HG02763 (cell line): Measurements from ENCODE around the gene TMEM17.

Experiments used
- ATAC-seq: cut with Tn5 transposase; IDR thresholded peaks from one replicate; pipeline ENCODE4 v1.9.1; 2021; ENCODE audit warnings: mild to moderate bottlenecking, moderate library complexity; ENCODE audit not compliant: unreplicated experiment

The TMEM17 gene

DNA sequence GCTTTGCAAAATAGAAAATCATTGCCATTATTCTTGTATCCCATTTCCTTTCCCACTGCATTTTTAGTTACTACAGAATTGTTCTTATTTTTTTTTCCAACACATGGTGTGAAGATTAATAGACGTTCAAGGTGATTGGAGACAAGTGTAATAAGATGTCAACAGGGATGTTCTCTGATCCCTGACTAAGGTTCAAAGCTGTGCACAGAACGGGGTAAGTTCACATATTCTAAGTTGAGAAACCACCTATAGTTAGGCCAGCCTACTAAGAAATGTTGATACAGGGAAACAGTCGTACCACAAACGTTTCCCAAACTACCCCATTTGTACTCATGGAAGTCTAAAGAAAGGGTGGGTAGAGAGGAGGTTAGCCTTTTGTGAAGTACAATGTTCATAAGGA, 6.4 kb upstream of the TMEM17 start:
- no peak for ATAC-seq

DNA sequence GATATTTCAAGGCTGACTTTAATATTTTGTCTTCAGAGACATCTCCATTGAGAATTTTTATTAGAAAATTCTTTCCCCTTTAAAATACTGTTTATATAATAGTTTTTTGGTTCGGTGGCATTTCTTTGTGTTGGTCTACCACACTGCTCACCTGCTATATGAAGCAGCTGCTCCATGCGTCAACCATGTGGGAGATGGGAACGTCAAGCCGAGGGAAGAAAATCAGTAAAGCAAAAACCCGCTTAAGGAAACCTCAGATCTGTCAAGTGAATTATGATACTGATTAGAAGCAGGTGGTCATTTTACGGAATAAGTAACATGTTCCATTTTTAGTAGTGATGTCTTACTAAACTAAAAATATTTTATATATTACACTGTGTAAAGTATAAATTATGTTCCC, 5.6 kb upstream of the TMEM17 start:
- ATAC-seq, result no peak

DNA sequence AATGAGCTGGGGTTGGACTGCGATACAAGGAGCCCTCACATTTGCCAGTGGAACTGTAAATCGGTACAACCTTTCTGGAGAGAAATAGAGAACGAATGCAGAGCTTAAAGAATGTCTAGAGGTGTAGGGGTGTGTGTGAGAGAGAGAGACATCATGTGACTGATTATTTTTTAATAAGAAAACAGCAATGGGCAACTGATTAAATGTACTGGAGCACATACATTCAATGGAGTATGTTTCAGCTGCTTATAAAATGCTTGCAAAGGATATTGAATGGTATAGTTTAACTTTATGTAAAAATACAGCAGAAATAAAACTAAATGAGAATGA, 391 bp upstream of the TMEM17 start:
- ATAC-seq, result peak; percentile 18

DNA sequence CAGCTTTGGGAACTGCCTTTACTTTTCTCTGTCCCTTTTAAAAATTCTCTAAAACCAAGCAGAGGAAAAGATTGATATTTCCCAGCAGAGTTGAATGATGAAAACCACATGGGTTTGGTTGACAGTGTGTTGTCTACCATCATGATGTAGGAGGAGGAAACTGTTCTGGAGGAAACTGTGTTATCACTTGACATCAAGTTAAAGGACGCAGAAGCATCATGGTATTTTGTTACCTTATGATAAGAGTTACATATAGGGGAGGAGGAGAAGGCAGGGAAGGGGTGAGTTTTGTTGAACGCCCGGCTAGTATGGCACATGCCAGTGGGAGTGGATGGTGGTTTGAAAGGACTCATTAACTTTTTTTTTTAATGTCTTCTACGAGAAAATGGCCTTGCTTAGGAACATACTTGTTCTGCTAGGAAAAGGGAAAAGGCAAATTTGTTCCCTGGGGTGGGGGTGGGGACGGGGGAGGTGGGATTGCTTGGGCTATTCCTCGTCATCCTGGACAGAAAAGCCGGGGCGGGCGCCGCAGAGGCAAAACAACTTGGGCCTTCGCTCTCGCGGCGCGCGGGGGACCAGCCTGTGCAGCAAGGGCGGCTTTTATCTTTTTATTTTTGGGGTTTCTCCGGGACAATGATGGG, 766 bp downstream of the TMEM17 start:
- ATAC-seq, result no peak

DNA sequence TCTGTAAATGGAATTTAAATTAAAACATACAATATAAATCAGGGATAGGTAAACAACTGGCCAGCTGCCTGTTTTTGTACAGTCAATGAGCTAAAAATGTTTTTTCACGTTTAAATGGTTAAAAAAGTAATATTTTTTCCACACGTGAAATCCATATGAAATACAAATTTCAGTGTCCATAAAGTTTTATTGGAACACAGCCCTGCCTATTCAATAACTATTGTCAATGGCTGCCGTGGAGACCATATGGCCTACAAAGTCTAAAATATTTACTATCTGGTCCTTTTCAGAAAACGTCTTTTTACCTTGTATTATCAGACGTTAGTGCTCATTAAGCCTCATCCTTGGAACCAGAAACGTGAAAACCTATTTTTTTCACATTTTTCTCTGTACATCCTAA, 1.3 kb downstream of the TMEM17 start:
- ATAC-seq, result no peak

DNA sequence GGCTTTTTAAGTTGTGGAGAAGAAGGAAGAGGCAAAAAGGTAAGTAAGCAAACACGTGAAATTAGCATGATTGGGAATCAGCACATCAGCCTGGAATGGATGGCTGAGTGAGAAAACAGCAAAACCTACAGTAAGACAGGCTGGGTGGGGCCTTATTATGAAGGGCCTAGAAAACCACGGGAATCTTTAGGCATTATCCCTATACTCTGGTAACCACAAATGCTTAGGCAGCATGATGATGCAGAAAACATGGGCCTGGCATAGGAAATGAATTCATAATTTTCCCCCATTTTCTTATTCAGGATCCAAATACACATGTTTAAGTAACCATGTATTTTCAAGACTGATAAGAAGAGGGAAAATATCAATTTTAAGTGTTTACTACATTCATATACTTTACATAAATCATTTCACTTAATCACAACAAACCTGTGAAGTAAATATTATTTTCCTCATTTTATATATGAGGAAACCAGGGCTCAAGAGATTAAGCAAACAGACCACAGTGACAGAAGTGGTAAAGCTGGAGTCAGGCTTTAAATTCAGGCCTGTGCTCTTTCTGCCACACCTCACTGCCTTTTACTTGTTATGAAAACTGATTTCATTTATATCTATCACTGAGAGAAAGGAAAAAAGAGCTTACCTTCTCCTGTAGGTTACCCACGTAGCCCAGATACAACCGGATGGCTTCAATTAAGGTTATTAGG, 4.0 kb downstream of the TMEM17 start:
- ATAC-seq, result no peak

DNA sequence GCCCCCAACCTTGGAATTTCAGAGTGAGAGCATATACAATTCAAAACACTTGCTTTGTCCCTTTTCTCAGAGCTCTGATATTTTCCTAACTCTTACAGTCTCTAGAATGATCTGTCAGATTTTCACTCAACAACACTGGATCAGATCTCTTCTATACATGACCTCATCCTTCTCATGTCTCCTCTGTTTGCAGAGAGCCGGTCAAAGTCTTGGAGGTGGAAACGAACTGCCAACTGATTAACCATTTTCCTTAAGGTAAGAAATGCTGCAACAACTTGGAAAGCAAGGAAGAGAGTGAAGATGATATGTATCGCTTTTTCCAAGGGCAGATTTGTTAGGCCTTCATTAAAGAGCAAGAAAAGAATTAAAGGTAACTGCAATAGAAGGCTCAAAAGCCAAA, 4.9 kb downstream of the TMEM17 start:
- ATAC-seq, result no peak

DNA sequence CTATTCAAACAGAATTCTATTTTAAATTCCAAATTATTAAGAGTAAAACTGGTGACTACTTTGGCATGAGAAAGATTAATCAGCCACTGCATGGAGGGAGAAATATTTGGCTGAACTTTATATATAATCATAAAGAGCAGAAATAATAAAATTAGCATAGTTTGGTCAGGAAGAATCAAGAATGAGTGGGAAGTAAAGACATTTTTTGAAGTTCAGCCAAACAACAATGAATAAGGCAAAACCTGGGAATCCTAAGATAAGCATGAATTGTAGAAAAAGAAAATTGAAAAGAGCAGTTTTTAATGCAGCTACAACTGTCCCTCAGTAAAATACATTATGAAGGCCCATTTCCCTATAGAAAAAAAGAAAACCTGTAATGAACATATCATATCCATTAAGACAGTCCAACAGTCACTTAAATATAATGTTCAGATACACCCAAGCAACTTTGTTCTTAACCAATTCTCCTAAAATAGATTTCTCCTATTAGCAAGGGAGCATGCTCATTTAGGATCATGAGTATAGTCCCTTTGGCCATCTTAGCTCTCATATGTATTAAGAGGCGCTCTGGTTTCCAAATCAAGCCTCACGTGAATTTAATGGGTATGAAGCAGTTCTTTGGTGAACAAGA, 6.5 kb downstream of the TMEM17 start:
- ATAC-seq, result no peak

DNA sequence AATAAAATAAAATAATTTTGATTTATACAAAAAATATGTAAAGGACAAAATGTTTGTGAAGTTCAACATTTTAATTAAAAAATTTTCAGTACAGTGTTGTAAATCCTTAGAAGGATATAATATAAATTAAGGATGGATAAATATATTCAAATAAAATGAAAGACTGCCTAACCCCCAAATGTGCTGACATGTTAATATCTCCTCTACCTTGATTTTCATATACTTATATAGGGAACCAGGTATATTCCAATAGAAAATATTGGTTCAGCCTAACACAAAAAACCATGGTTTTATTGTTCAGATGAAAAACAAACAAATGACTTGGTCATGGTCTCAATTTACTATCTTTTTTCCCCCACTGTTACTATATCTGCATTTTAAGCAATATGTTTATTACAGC, 7.3 kb downstream of the TMEM17 start:
- no peak for ATAC-seq

DNA sequence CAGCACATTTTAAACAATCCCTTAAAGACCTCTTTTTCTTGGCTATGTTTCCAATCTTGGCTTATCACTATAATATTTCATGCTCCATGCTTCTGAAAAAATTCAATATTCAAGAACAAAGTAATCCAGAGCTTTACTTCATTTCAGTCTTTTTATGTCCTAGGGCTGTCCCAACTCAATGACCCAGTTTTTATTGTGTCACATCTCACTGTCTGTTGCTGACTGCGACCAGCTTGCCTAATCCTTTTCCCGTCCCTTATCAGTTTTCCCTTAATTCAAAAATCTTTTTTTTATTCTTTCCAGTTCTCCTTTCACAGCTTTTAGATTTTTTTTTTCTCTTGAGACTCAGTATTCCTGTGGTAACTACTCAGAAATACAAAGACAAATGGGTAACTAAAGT, 10.2 kb downstream of the TMEM17 start:
- ATAC-seq, result no peak

DNA sequence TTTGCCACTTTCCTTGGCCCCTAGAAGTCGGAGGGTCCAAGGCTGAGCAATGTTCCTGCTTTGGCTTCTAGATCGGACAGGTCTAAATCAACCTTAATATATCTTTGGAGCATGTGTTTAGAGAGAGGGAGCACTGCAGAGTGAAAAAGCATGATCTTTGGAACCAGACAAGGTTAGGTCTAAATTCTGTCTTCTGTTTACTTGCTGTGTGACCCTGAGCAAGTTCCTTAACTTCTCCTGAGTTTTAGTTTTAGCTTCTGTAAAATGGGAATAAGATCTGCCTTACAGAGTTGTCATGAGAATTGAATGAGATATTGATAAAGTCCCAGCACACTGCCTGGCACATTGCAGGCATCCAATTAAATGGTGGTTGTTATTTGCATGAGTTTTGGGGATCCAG, 13.9 kb downstream of the TMEM17 start:
- no peak for ATAC-seq

DNA sequence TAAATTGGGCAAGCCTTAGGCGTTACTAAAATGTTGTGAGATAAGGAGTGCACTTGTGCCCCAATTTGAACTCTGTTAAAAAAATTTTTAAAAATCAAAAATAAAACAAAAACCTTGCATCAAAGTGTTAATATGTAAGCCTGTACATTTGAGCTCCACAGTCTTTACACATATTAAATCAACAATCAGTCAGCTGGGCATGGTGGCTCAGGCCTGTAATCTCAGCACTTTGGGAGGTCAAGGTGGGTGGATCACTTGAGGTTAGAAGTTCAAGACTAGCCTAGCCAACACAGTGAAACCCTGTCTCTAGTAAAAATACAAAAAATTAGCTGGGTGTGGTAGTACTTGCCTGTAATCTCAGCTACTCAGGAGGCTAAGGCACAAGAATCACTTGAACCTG, 16.3 kb downstream of the TMEM17 start:
- ATAC-seq, result no peak

DNA sequence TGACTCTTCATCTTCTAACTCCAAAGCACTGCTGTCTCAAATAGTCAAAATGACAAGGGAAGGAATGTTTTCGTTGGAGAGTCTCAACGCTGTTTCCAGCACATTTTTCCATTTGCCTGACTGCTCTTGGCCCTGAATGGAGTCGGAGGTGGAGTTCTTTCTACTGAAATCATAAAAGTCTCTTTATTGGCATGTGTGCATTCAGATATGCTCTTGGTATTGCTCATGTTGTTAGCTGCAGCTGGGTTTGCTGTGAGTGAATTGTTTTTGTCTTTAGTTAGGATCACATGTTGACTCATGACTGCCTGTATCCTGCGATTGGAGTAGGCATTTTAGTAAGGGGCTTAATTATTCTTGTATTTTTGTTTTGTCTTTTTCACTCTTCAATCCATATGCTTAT, 16.8 kb downstream of the TMEM17 start:
- no peak for ATAC-seq

DNA sequence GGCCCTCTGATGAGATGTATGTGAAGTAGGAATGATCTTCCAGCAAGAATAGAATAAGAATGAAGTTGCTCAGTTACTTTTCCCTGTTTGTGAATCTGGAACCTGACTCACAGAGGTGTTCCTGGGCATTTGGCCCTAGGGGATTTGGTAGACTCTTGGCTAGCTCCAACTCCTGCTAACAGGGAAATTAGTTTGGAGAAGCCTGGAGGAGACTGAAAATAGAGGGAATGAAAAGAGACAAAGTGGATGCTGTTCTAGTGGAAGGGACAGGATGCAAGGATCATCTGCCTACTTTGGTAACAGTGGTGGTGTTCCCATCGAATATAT, 19.6 kb downstream of the TMEM17 start:
- ATAC-seq, result no peak

DNA sequence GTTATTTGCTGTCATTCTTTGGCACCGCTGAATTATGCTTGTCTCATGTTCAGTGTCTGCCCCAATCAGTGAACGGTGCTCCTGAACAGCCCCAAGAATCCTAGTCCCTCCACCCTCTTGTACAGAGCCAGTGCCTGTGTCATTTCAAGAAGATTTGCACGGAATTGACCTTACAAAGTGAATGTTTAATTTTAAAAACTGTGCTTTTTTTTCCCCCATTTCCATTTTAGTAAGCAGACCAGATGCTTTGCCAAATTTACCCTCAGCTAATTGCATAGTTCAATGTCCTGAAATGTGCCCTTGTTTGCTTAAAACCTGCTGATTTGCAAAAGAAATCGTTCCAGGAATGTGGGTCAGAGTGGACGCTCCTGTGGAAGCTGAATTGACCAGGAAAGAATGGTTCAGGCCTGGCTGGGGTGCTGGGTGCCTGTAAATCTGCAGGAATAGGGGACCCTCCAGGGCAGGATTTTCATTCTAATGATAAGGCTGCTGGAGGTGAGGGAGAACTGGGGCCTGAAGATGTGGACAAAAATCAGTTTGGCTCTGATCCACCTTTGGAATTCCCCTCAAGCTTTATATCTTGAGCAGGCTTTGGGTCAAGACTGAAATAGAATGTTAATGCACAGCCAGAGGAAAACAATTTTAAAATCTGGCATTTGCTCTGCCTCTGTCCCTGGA, 20.1 kb downstream of the TMEM17 start:
- ATAC-seq, result no peak

DNA sequence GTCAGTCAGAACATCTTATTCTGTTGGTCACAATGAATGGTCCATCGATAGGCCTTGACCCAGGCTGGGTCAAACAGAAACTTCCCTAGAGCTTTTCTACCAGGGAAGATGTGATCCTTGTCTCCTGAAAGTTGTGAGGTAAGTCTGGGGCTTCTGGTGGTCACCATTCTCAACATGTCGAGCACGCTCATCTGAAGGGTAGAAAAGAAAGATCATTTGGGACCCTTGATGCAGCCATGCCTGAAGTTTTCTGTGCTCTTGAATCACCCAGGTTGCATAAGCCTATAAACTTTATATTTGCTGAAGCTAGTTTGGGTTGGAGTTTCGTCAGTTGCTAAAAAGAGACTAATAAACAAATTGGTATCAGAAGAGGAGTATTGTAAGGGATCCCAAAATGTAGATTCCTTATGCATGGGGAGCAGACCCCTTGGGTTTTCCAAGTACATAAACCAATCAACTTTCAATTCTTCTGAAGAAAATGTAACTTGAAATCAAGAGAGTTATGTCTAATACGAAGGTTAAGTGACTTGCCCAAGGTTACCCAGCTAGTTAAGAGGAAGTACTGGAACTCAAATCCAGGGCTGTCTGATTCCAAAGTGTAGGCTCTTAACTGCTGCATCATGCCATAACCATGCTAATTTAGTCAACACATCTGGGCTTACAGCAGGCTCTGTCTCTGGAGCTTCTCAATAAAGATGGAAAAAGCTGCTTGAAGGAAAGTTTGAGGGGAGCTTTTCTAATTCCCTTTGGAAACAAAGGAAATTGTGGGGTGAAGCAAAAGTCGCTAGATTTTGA, 23.2 kb downstream of the TMEM17 start:
- no peak for ATAC-seq

DNA sequence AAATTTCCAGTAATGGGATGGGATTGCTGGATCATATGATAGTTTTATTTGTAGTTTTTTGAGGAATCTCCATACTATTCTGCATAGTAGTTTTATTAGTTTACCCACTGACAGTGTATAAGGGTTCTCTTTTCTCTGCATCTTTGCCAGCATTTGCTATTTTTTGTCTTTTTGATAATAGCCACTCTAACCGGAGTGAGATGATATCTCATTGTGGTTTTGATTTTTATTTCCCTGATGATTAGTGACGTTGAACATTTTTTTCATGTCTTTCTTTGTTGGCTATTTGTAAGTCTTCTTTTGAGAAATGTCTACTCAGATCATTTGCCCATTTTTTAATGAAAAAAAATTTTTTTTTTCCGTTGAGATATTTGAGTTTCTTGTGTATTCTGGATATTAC, 26.1 kb downstream of the TMEM17 start:
- no peak for ATAC-seq

DNA sequence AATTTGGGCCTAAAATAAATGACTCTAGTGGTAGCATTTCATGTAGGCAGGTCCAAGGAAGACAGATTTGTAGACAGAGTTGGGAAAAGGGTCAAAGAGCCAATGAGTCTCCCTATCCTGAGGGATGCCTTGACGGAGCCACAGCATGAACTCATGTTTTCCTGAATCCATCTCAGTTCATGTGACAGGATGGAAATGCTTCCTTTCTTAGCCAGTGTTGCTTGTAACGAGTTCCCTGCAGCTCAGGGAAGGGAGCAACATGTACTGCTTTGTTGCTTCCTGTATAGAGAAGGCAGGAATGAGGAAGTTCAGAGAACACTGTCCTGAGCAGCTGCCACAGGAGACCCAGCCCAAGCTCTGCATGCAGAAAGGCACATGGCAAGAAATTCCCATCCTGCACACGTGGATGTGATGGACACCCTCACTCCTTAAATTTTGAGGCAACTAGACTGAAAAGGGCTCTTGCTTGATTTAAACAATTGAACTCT, 27.9 kb downstream of the TMEM17 start:
- ATAC-seq, result no peak

DNA sequence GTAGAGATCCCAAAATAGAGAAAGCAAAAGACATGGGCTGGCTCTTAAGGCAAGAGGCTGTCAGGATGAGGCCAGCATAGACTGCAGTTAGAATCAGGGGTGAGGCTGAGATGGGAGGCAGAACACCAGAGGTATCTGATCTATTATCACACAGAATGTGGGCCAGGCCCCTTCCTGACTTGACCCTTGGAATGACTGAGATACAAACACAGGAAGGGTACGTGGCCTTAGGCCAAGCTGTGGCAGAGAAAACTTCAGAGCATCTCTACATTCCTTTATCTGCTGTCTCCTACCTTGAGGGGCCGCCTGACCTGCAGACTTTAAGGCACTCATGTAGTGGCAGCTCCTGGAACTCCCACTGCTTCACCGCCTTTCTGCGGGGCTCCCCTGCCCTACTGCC, 28.4 kb downstream of the TMEM17 start:
- no peak for ATAC-seq

DNA sequence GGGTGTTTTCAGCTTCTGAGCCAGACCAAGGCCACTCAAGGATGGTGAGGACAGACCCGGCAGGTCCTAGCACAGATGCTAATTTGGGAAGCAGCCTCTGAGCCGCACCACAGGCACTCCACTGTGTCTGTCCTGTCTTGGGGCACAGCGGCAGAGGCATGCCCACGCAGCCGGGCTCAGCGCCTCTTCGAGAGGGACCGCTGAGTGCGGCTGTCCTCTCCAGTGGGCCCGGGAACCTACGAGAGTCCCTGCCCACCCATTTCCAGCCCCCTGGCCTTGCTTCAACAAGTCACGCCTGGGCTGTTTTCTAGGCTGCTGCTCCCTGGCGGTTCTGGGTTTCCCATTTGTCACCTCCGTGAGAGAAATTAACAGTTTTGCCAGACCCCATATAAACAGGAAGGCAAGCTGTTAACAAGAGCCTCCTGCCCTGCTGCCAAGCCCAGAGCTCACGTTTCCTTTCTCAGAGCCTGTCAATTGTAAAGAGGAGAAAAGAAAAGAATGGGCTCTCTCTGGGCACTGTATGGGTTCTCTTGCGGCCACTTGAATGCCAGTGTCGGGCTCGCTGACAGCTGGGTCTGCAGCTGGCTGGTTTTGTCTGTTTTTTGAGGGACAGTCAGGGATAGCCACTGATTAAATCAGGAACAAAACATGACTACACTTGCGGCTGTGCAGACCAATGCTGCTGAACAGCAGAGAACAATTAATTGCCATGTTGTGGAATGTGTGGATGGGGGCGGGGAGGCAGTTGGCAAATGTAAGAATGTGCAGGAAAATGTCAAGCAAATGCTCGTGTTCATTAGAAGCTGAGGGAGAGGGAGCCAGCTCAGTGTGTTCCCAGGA, 30.6 kb downstream of the TMEM17 start:
- ATAC-seq, result no peak
